COR-L47 (cell line): ENCODE data around the gene TFDP1.
"Not testable (repeated sequence)": the region's sequence is repeated elsewhere in the genome, so short reads cannot be mapped to it uniquely, and the experiment has no call there.

ENCODE experiments used
- DNase-seq: peaks from one replicate; lab custom pipeline; 2025; lab: John Stamatoyannopoulos, UW

Gene TFDP1

GRCh38 chr13:113550453-113550852 lies 34.1 kb upstream of the TFDP1 start:
- DNase-seq: no peak

- peak; percentile 34 for DNase-seq
These were observed 33.2 kb upstream of the TFDP1 start for GRCh38 chr13:113551081-113552000.

GRCh38 chr13:113552079-113552478 lies 32.5 kb upstream of the TFDP1 start:
- DNase-seq: no peak

- DNase-seq: no peak
These were observed 31.6 kb upstream of the TFDP1 start for GRCh38 chr13:113552786-113553434.

GRCh38 chr13:113553511-113554332 lies 30.8 kb upstream of the TFDP1 start:
- DNase-seq: no peak

GRCh38 chr13:113554333-113554700 lies 30.2 kb upstream of the TFDP1 start:
- no peak for DNase-seq

- DNase-seq: no peak
These were observed 29.4 kb upstream of the TFDP1 start for GRCh38 chr13:113555141-113555540.

GRCh38 chr13:113557013-113557412 lies 27.5 kb upstream of the TFDP1 start:
- no peak for DNase-seq

- no peak for DNase-seq
These were observed 26.1 kb upstream of the TFDP1 start for GRCh38 chr13:113558461-113558860.

- DNase-seq: no peak
These were observed 25.5 kb upstream of the TFDP1 start for GRCh38 chr13:113559061-113559460.

GRCh38 chr13:113559901-113560644 lies 24.5 kb upstream of the TFDP1 start:
- no peak for DNase-seq

- no peak for DNase-seq
These were observed 23.7 kb upstream of the TFDP1 start for GRCh38 chr13:113560645-113561416.

- DNase-seq: no peak
These were observed 23.0 kb upstream of the TFDP1 start for GRCh38 chr13:113561417-113562084.

GRCh38 chr13:113562085-113562749 lies 22.3 kb upstream of the TFDP1 start:
- DNase-seq: peak; percentile 90

- DNase-seq: no peak
These were observed 21.7 kb upstream of the TFDP1 start for GRCh38 chr13:113562844-113563243.

GRCh38 chr13:113563511-113563910 lies 21.0 kb upstream of the TFDP1 start:
- not testable (repeated sequence) for DNase-seq

GRCh38 chr13:113564331-113565023 lies 20.1 kb upstream of the TFDP1 start:
- no peak for DNase-seq

GRCh38 chr13:113565526-113566226 lies 18.9 kb upstream of the TFDP1 start:
- DNase-seq: no peak

- no peak for DNase-seq
These were observed 18.4 kb upstream of the TFDP1 start for GRCh38 chr13:113566227-113566561.
